ENCODE results near the gene SLC16A1. TPM values are rescaled to one million over a fixed set of nuclear protein-coding genes. Genes with fewer than 3 reads are reported as not detected.

The SLC16A1 gene, protein sequence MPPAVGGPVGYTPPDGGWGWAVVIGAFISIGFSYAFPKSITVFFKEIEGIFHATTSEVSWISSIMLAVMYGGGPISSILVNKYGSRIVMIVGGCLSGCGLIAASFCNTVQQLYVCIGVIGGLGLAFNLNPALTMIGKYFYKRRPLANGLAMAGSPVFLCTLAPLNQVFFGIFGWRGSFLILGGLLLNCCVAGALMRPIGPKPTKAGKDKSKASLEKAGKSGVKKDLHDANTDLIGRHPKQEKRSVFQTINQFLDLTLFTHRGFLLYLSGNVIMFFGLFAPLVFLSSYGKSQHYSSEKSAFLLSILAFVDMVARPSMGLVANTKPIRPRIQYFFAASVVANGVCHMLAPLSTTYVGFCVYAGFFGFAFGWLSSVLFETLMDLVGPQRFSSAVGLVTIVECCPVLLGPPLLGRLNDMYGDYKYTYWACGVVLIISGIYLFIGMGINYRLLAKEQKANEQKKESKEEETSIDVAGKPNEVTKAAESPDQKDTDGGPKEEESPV
- 34.2 and 49.0 TPM in 2 replicates for polyA plus RNA-seq (2012; rRNA removed)
- 31.6 and 39.7 TPM in 2 replicates for polyA plus RNA-seq (2012; cell fraction: cytosol; rRNA removed)
- polyA plus RNA-seq (2012; cell fraction: nucleus; rRNA removed): 14.7 and 37.7 TPM in 2 replicates

DNA sequence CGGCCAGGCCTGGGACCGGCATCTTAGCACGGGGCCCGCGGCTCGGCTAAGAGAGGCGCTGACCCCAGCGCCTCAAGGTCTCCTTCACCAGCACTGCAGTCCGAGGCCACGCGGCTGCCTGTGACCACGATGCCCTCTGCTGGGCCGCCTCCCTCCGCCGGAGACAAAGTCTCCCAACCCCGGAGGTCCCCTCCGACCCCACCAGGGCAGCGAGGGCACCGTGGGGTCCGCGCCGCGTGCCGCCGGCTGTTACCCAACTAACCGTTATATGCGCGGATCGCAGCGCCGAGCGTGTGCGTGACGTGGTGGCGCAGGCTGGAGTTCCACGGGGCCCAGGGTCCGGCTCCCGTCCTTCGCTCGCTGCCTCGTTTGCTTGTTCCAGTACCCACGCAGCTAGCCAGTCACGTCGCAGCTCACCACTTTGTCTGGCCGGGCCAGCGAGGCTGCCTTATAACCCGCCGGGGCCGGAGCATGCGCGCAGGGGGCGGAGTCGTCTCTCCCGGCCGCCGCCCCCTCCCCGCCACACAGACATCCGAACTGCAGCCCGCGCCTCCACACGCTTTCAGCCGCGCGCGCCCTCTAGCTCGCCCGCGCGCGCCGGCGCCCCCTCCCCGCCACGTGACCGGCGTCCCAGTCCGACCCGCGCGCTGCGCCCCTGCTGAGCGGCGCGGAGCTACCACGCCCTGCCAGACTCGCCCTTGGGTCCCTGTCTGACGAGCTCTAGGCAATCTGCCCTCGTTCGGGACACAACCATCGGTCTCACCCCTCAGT lies at the start of gene SLC16A1:
TSS of gene SLC16A1 (minus strand) at position 424 of the 771 bp plus-strand sequence. CDS start 26,888 bp downstream, outside the sequence.
- Histone ChIP-seq H3K9ac (peak within 1 kb of the TSS; percentile 89), H3F3A (replicated peaks; ENCODE audit: insufficient read depth) (peaks cover 20% of the 10 kb centered on the region), H3K9me3 (no peaks in the 10 kb centered on the region), H3K4me3 (ENCODE audit: low read depth in 2 of 2, low read length in 1 of 2) (peak within 1 kb of the TSS; percentile 66 to 91), H4K20me1 (ENCODE audit: insufficient read depth) (no peaks in the 10 kb centered on the region; the same call in 1 of the 2 replicates), H3K4me2 (peak within 1 kb of the TSS; percentile 93), H3K4me1 (ENCODE audit: control insufficient read depth in 1 of 2, insufficient read depth in 2 of 2, low read depth in 1 of 2, low read length in 1 of 2) (peaks cover 18 to 21% of the 10 kb centered on the region in 2 experiments; a peak in 3 of 4 replicates), H3K9me2 (no peaks in the 10 kb centered on the region), H3K27ac (ENCODE audit: low read depth in 2 of 2, low read length in 1 of 2) (peak within 1 kb of the TSS; percentile 88 to 95), H3K36me3 (replicated peaks in 1 of 2; ENCODE audit: control insufficient read depth in 1 of 2, insufficient read depth in 2 of 2, low read length in 1 of 2) (peaks cover 2 to 5% of the 10 kb centered on the region in 2 experiments), H3K79me2 (ENCODE audit: insufficient read depth) (peaks cover 91% of the 10 kb centered on the region), H3K27me3 (ENCODE audit: insufficient read depth) (no peaks in the 10 kb centered on the region), H2AFZ (ENCODE audit: low read depth) (peak within 1 kb of the TSS; percentile 86)
- WGBS (ENCODE audit: low lambda C conversion rate): 0% methylated on average over 15 of the region's 90 CpGs
- CTCF ChIA-PET: interaction anchor here (0.7 to 1.3 kb wide), 7 partner anchors 48 to 239 kb away, joined by 3 to 6 read pairs (median 5); no protein-coding TSS in a partner anchor
- peak; percentile 99 for DNase-seq
- POLR2A ChIA-PET: interaction anchor here (0.9 to 1.3 kb wide), 9 partner anchors 9 to 282 kb away, joined by 3 to 6 read pairs (median 4); partner anchors contain the start of genes LRIG2 and MOV10
- TF ChIP-seq, protein P1, sequence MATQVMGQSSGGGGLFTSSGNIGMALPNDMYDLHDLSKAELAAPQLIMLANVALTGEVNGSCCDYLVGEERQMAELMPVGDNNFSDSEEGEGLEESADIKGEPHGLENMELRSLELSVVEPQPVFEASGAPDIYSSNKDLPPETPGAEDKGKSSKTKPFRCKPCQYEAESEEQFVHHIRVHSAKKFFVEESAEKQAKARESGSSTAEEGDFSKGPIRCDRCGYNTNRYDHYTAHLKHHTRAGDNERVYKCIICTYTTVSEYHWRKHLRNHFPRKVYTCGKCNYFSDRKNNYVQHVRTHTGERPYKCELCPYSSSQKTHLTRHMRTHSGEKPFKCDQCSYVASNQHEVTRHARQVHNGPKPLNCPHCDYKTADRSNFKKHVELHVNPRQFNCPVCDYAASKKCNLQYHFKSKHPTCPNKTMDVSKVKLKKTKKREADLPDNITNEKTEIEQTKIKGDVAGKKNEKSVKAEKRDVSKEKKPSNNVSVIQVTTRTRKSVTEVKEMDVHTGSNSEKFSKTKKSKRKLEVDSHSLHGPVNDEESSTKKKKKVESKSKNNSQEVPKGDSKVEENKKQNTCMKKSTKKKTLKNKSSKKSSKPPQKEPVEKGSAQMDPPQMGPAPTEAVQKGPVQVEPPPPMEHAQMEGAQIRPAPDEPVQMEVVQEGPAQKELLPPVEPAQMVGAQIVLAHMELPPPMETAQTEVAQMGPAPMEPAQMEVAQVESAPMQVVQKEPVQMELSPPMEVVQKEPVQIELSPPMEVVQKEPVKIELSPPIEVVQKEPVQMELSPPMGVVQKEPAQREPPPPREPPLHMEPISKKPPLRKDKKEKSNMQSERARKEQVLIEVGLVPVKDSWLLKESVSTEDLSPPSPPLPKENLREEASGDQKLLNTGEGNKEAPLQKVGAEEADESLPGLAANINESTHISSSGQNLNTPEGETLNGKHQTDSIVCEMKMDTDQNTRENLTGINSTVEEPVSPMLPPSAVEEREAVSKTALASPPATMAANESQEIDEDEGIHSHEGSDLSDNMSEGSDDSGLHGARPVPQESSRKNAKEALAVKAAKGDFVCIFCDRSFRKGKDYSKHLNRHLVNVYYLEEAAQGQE (IDR thresholded peaks at IDR 0.05; ENCODE audit: low read depth, low read length): no peak; the same call in 1 of the 2 replicates
- TF ChIP-seq NRF1 (IDR thresholded peaks at IDR 0.05; ENCODE audit: low read depth, low read length) (peak; percentile 83), MEF2A (IDR thresholded peaks at IDR 0.05; ENCODE audit: borderline replicate concordance, low read depth) (no peak), CHD2 (IDR thresholded peaks at IDR 0.05; ENCODE audit: low read length, partially characterized antibody) (peak; percentile 17), GABPA (IDR thresholded peaks at IDR 0.05; ENCODE audit: low read depth) (no peak), SMC3 (IDR thresholded peaks at IDR 0.05; ENCODE audit: low read depth, low read length) (peak; percentile 49), RFX5 (IDR thresholded peaks at IDR 0.05; ENCODE audit: low read length) (no peak), TAF1 (IDR thresholded peaks at IDR 0.05; ENCODE audit: borderline replicate concordance, low read depth, low read length) (peak; percentile 89), FOXJ3 (CRISPR knock-in tag; IDR thresholded peaks at IDR 0.05) (0 out of 2 replicates have a peak, but pooled peaks have one; percentile 29), EZH2phosphoT487 (IDR thresholded peaks at IDR 0.05; ENCODE audit: borderline replicate concordance, low read depth) (no peak), GATA2 (CRISPR knock-in tag; IDR thresholded peaks at IDR 0.05) (no peak; the same call in none of the 2 replicates), SIN3A (IDR thresholded peaks at IDR 0.05; ENCODE audit: borderline replicate concordance, low read depth, low read length) (peak; percentile 84; the same call in 1 of the 2 replicates), MXI1 (IDR thresholded peaks at IDR 0.05; ENCODE audit: low read depth, low read length) (peak; percentile 92), TCF12 (IDR thresholded peaks at IDR 0.05) (no peak), TEAD4 (IDR thresholded peaks at IDR 0.05; ENCODE audit: borderline replicate concordance, insufficient read depth) (no peak), YY1 (IDR thresholded peaks at IDR 0.05; ENCODE audit: low read depth) (no peak)
- TF ChIP-seq, protein P2, sequence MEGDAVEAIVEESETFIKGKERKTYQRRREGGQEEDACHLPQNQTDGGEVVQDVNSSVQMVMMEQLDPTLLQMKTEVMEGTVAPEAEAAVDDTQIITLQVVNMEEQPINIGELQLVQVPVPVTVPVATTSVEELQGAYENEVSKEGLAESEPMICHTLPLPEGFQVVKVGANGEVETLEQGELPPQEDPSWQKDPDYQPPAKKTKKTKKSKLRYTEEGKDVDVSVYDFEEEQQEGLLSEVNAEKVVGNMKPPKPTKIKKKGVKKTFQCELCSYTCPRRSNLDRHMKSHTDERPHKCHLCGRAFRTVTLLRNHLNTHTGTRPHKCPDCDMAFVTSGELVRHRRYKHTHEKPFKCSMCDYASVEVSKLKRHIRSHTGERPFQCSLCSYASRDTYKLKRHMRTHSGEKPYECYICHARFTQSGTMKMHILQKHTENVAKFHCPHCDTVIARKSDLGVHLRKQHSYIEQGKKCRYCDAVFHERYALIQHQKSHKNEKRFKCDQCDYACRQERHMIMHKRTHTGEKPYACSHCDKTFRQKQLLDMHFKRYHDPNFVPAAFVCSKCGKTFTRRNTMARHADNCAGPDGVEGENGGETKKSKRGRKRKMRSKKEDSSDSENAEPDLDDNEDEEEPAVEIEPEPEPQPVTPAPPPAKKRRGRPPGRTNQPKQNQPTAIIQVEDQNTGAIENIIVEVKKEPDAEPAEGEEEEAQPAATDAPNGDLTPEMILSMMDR (IDR thresholded peaks at IDR 0.05): peak; percentile 50
- TF ChIP-seq, protein P3, sequence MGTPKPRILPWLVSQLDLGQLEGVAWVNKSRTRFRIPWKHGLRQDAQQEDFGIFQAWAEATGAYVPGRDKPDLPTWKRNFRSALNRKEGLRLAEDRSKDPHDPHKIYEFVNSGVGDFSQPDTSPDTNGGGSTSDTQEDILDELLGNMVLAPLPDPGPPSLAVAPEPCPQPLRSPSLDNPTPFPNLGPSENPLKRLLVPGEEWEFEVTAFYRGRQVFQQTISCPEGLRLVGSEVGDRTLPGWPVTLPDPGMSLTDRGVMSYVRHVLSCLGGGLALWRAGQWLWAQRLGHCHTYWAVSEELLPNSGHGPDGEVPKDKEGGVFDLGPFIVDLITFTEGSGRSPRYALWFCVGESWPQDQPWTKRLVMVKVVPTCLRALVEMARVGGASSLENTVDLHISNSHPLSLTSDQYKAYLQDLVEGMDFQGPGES (IDR thresholded peaks at IDR 0.05; ENCODE audit: low read depth, low read length): no peak
- TF ChIP-seq, protein P4, sequence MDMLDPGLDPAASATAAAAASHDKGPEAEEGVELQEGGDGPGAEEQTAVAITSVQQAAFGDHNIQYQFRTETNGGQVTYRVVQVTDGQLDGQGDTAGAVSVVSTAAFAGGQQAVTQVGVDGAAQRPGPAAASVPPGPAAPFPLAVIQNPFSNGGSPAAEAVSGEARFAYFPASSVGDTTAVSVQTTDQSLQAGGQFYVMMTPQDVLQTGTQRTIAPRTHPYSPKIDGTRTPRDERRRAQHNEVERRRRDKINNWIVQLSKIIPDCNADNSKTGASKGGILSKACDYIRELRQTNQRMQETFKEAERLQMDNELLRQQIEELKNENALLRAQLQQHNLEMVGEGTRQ (IDR thresholded peaks at IDR 0.05; ENCODE audit: borderline replicate concordance, low read depth, low read length): peak; percentile 73; the same call in 1 of the 2 replicates
- TF ChIP-seq, protein P5, sequence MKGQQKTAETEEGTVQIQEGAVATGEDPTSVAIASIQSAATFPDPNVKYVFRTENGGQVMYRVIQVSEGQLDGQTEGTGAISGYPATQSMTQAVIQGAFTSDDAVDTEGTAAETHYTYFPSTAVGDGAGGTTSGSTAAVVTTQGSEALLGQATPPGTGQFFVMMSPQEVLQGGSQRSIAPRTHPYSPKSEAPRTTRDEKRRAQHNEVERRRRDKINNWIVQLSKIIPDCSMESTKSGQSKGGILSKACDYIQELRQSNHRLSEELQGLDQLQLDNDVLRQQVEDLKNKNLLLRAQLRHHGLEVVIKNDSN (IDR thresholded peaks at IDR 0.05; ENCODE audit: borderline replicate concordance, low read depth): peak; percentile 92
